Panc1 (cell line): Measurements from ENCODE around the gene CNIH1.

ENCODE experiments used
- CTCF ChIP-seq: fragments of 450-650 bp; IDR thresholded peaks from 2 replicates; pipeline ENCODE4 v1.5.1; 2017; ENCODE audit warnings: mild to moderate bottlenecking
- POLR2AphosphoS5 ChIP-seq: IDR thresholded peaks from 2 replicates; pipeline ENCODE4 v1.6.1; 2012; ENCODE audit warnings: mild to moderate bottlenecking, low read depth, low read length, moderate library complexity
- REST ChIP-seq, 2 experiments: IDR thresholded peaks; 2 replicates each; pipeline ENCODE4 v1.6.1; 2011 to 2012; ENCODE audit warnings: low read depth in 2 of 2, control low read depth in 1 of 2, low read length in 1 of 2, mild to moderate bottlenecking in 1 of 2, moderate library complexity in 1 of 2; ENCODE audit not compliant: insufficient read depth in 1 of 2
- SIN3A ChIP-seq: IDR thresholded peaks from 2 replicates; pipeline ENCODE4 v1.6.1; 2012; ENCODE audit warnings: low read depth, mild to moderate bottlenecking, low read length, moderate library complexity, borderline replicate concordance; ENCODE audit not compliant: insufficient read depth

GRCh38 chr14:54438703-54439102, 2.5 kb downstream of the CNIH1 start:
- TF ChIP-seq SIN3A (no peak), CTCF (no peak), POLR2AphosphoS5 (no peak), REST (IDR thresholded peaks at IDR 0.05; ENCODE audit: insufficient read depth in 1 of 2, low read depth in 2 of 2, low read length in 1 of 2) (no peak)
